ENCODE measurements around the gene STAT4.

The STAT4 gene

GRCh38 chr2:191126386-191127085 is 24.3 kb downstream of the STAT4 start:
- DNase-seq (ENCODE audit: insufficient read length, low spot score) (no peak), FAIRE-seq (no peak)
- TF ChIP-seq CTCF (IDR thresholded peaks at IDR 0.05; ENCODE audit: insufficient read depth, missing control alignments): no peak

GRCh38 chr2:191125646-191126045 is 25.1 kb downstream of the STAT4 start:
- DNase-seq (ENCODE audit: insufficient read length, low spot score): no peak
- FAIRE-seq: no peak
- no peak for TF ChIP-seq CTCF (IDR thresholded peaks at IDR 0.05; ENCODE audit: insufficient read depth, missing control alignments)

GRCh38 chr2:191122638-191123294 is 28.0 kb downstream of the STAT4 start:
- TF ChIP-seq CTCF (IDR thresholded peaks at IDR 0.05; ENCODE audit: insufficient read depth, missing control alignments): no peak
- no peak for DNase-seq (ENCODE audit: insufficient read length, low spot score)
- no peak for FAIRE-seq

- no peak for FAIRE-seq
These were observed 33.5 kb downstream of the STAT4 start for GRCh38 chr2:191117341-191117740.

GRCh38 chr2:191115804-191116203 is 35.0 kb downstream of the STAT4 start:
- DNase-seq (ENCODE audit: insufficient read length, low spot score) (no peak), FAIRE-seq (no peak)
- no peak for TF ChIP-seq CTCF (IDR thresholded peaks at IDR 0.05; ENCODE audit: insufficient read depth, missing control alignments)

More at GRCh38 chr2:191117341-191117740, 33.5 kb downstream of the STAT4 start:
- no peak for DNase-seq (ENCODE audit: insufficient read length, low spot score)
- no peak for TF ChIP-seq CTCF (IDR thresholded peaks at IDR 0.05; ENCODE audit: insufficient read depth, missing control alignments)

- DNase-seq (ENCODE audit: insufficient read length, low spot score): no peak
- FAIRE-seq: no peak
- no peak for TF ChIP-seq CTCF (IDR thresholded peaks at IDR 0.05; ENCODE audit: insufficient read depth, missing control alignments)
These were observed 35.4 kb downstream of the STAT4 start for GRCh38 chr2:191115391-191115790.

- TF ChIP-seq CTCF (IDR thresholded peaks at IDR 0.05; ENCODE audit: insufficient read depth, missing control alignments): no peak
- FAIRE-seq: no peak
- no peak for DNase-seq (ENCODE audit: insufficient read length, low spot score)
These were observed 36.3 kb downstream of the STAT4 start for GRCh38 chr2:191114403-191114886.
